ACC112 (cell line): Measurements from ENCODE around the gene LRP3.
"Not testable (repeated sequence)": the region's sequence is repeated elsewhere in the genome, so short reads cannot be mapped to it uniquely, and the experiment has no call there.

Source experiments
- H2AFZ ChIP-seq: fragments of 200-600 bp; sonication (generic); one replicate; pipeline ENCODE4 v1.6.0; 2017; ENCODE audit warnings: antibody characterized with exemption, low read length; ENCODE audit not compliant: unreplicated experiment
- H3K27ac ChIP-seq: fragments of 200-600 bp; sonication (generic); 2 replicates; pipeline ENCODE4 v1.5.1; 2014; ENCODE audit warnings: low read depth, mild to moderate bottlenecking, antibody characterized with exemption, low read length, moderate library complexity
- H3K27me3 ChIP-seq: fragments of 200-600 bp; sonication (generic); 2 replicates; pipeline ENCODE4 v1.6.1; 2014; ENCODE audit warnings: mild to moderate bottlenecking, antibody characterized with exemption, low read length, moderate library complexity, mixed read lengths; ENCODE audit not compliant: insufficient read depth
- H3K36me3 ChIP-seq: fragments of 200-600 bp; sonication (generic); 2 replicates; pipeline ENCODE4 v1.6.1; 2016; ENCODE audit warnings: mild to moderate bottlenecking, antibody characterized with exemption, low read length, moderate library complexity, mixed read lengths; ENCODE audit not compliant: insufficient read depth
- H3K4me1 ChIP-seq: fragments of 200-600 bp; sonication (generic); one replicate; pipeline ENCODE4 v1.6.1; 2016; ENCODE audit warnings: low read length, mixed read lengths; ENCODE audit not compliant: insufficient read depth, unreplicated experiment, control insufficient read depth
- H3K4me3 ChIP-seq: fragments of 200-600 bp; sonication (generic); 2 replicates; pipeline ENCODE4 v1.5.1; 2014; ENCODE audit warnings: mild to moderate bottlenecking, low read depth, low read length
- H3K79me2 ChIP-seq: fragments of 200-600 bp; sonication (generic); one replicate; pipeline ENCODE4 v1.6.0; 2016; ENCODE audit warnings: low read length; ENCODE audit not compliant: control insufficient read depth, unreplicated experiment, insufficient read depth

Gene LRP3

DNA sequence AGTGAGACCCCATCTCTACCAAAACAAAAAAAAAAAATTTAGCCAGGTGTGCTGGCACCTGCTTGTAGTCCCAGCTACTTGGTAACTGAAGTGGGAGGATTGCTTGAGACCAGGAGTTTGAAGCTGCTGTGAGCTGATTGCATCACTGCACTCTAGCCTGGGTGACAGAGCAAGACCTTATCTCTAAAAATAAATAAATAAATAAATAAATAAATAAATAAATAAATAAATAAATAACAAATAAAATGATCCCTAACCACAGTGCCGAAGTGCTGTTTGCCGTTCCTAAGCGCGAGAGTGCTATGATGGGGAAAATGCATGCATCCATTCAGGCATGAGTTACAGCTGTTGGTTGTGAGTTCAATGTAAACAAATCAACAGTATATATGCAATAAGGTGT, 35.0 kb upstream of the LRP3 start:
- H3K36me3 ChIP-seq, result no peaks in the 10 kb centered on the region
- no peaks in the 10 kb centered on the region for H3K27me3 ChIP-seq
- H3K4me1 ChIP-seq, result no peaks in the 10 kb centered on the region
- H2AFZ ChIP-seq, result no peak overlapping the region
- H3K79me2 ChIP-seq, result no peaks in the 10 kb centered on the region
- H3K4me3 ChIP-seq, result no peak overlapping the region
- no peak overlapping the region for H3K27ac ChIP-seq

DNA sequence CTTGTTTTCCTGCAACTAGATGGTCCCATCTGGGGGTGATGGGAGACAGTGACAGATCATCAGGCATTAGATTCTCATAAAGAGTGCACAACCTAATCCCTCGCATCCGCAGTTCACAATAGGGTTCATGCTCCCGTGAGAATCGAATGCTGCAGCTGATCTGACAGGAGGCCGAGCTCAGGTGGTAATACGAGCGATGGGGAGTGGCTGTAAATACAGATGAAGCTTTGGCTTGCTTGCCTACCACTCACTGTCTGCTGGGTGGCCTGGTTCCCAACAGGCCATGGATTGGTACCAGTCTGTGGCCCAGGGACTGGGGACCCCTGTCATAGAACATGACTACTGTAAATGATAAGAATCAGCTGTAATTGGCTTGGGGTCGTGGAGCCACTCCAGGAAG, 34.2 kb upstream of the LRP3 start:
- Histone ChIP-seq H3K4me1 (no peaks in the 10 kb centered on the region), H3K36me3 (no peaks in the 10 kb centered on the region), H2AFZ (no peak overlapping the region), H3K27ac (no peak overlapping the region), H3K79me2 (no peaks in the 10 kb centered on the region), H3K4me3 (no peak overlapping the region), H3K27me3 (no peaks in the 10 kb centered on the region)

DNA sequence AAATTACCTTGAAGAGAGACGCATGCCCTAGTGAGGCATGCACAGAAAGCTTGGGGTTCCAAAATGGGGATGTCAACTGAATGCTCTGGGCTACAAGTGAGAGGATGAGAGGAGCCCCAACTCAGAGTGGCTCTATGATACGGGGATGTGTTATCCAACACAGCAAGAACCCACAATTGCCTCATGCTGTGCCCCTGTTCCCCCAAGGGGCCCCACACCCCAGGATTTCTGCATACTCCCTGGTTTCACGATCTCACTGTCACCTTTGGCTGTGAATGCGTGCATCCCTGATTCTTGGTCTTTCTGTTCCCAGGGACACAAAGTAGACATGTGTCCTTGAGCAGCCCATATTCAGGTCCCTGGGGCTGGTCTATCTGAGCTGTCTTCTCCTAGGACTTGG, 32.9 kb upstream of the LRP3 start:
- no peak overlapping the region for H3K4me3 ChIP-seq
- H3K4me1 ChIP-seq, result no peaks in the 10 kb centered on the region
- no peak overlapping the region for H3K27ac ChIP-seq
- no peak overlapping the region for H2AFZ ChIP-seq
- H3K36me3 ChIP-seq, result no peaks in the 10 kb centered on the region
- H3K27me3 ChIP-seq, result no peaks in the 10 kb centered on the region
- H3K79me2 ChIP-seq, result no peaks in the 10 kb centered on the region

DNA sequence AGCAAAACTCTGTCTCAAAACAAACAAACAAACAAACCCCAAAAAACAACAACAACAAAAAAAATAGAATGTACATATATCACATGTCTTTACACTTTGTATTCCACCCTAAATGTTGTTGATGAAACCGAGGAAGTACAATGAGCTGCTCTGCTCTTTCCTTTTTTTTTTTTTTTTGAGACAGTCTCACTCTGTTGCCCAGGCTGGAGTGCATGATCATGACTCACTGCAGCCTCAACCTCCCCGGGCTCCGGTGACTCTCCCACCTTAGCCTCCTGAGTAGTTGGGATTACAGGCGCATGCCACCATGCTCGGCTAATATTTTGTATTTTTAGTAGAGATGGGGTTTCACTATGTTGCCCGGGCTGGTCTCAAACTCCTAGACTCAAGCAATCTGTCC, 30.6 kb upstream of the LRP3 start:
- H3K4me1 ChIP-seq, result no peaks in the 10 kb centered on the region

DNA sequence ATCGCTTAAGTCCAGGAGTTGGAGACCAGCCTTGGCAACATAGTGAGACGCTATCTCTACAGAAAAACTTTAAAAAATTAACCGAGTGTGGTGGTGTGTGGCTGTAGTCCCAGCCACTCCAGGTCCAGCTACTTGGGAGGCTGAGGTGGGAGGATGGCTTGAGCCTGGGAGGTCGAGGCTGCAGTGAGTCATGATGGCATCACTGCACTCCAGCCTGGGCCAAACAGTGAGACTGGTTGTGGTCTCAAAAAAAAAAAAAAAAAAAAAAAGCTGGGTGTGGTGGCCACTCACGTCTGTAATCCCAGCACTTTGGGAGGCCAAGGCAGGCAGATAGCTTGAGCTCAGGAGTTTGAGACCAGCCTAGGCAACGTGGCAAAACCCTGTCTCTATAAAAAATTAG, 28.1 kb upstream of the LRP3 start:
- not testable (repeated sequence) for H2AFZ ChIP-seq, H3K27me3 ChIP-seq, H3K27ac ChIP-seq, H3K4me3 ChIP-seq, H3K36me3 ChIP-seq, H3K4me1 ChIP-seq, H3K79me2 ChIP-seq

More for the DNA sequence above, 30.6 kb upstream of the LRP3 start:
- Histone ChIP-seq H3K36me3 (no peaks in the 10 kb centered on the region), H3K4me3 (no peak overlapping the region), H3K79me2 (no peaks in the 10 kb centered on the region), H3K27me3 (no peaks in the 10 kb centered on the region), H2AFZ (no peak overlapping the region), H3K27ac (no peak overlapping the region)

DNA sequence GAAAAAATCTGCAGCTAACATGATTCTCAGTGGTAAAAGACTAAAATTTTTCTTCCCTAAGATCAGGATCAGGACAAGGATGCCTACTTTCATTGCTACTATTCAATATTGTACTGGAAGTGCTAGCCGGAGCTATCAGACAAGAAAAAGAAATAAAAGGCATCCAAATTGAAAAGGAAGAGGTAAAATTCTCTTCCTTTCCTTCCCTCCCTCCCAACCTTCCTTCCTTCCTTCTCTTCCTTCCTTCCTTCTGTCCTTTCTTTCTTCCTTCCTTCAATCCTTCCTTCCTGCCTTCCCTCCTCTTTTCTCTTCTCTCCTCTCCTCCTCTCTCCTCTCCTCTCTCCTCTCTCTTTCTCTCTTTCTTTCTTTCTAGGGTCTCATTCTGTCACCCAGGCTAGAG, 26.7 kb upstream of the LRP3 start:
- Histone ChIP-seq H3K79me2 (no peaks in the 10 kb centered on the region), H3K4me1 (peaks cover 7% of the 10 kb centered on the region), H2AFZ (no peak overlapping the region), H3K27ac (no peak overlapping the region), H3K4me3 (no peak overlapping the region), H3K36me3 (no peaks in the 10 kb centered on the region), H3K27me3 (no peaks in the 10 kb centered on the region)

DNA sequence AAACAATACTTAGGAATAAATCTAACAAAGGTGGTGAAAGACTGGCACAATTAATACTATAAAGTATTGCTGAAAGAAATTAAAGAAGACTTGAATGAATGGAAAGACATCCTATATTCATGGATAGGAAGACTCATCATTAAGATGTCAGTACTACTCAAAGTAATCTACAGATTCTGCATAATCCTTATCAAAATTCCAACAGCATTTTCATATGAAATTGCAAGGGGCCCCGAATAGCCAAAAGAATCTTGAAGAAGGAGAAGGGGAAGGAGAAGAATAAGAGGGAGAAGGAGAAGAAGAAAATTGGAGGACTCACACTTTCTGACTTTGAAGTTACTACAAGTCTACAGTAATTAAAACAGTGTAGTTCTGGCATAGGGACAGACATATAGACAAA, 25.6 kb upstream of the LRP3 start:
- H3K4me1 ChIP-seq, result peaks cover 7% of the 10 kb centered on the region
- H2AFZ ChIP-seq, result no peak overlapping the region
- no peak overlapping the region for H3K4me3 ChIP-seq
- no peaks in the 10 kb centered on the region for H3K27me3 ChIP-seq
- no peak overlapping the region for H3K27ac ChIP-seq
- H3K36me3 ChIP-seq, result no peaks in the 10 kb centered on the region
- no peaks in the 10 kb centered on the region for H3K79me2 ChIP-seq

DNA sequence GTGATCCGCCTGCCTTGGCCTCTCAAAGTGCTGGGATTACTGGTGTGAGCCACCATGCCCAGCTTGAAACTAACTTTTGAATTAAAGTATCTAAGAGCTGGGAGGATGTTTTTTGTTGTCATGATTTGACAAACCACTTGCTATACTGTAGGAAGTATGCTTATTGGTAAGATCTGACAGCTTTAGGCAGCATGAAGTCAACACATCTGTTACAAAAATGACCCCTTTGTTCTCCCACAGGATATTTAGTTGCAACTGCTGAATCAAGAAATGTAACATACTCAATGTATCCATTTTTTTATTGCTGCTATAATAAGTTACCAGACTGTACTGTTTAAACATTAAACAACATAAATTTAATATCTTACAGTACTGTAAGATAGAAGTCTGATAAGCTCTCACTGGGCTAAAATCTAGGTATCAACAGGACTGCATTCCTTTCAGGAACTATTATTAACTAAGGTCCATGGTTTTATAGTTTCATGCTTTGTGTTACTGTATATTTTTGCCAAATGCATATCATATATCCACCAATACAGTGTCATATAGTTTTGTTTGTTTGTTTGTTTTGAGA, 22.8 kb upstream of the LRP3 start:
- H3K79me2 ChIP-seq, result no peaks in the 10 kb centered on the region
- no peak overlapping the region for H3K4me3 ChIP-seq
- H3K4me1 ChIP-seq, result peaks cover 13% of the 10 kb centered on the region
- H3K27ac ChIP-seq, result no peak overlapping the region
- H3K27me3 ChIP-seq, result no peaks in the 10 kb centered on the region
- H2AFZ ChIP-seq, result no peak overlapping the region
- no peaks in the 10 kb centered on the region for H3K36me3 ChIP-seq

DNA sequence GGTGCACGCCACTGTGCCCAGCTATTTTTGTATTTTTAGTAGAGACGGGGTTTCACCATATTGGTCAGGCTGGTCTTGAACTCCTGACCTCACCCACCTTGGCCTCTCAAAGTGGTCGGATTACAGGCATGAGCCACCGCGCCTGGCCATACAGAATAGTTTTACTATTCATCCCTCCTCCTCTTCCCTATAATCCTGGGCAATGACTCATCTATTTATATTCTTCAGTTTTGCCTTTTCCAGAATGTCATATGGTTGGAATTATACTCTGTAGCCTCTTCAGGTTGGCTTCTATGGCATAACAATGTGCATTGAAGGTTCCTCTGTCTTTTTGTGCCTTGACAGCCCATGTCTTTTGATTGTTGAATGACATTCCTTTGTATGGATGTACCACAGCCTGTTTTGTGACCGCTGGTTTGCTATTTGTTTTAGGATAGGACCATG, 22.2 kb upstream of the LRP3 start:
- no peaks in the 10 kb centered on the region for H3K79me2 ChIP-seq

DNA sequence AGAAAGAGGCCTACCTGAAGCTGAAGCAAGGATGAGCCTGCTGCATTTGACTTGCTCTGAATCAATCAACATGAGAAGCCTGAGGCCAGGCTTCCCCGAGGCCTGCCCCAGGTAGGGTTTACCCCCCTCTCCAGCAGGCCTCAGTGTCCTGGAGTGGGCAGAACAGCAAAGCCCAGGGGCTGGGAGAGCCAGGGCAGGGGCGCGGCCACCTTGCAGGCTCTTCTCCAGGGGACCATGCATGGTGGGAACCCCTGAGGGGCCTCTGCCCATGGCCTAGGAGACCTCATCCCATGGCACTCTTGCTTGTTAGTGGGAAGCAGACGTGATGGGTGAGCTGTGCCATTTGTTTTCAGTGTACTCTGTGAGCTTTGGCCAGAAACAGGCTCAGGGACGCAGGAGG, 19.9 kb upstream of the LRP3 start:
- Histone ChIP-seq H3K4me1 (peaks cover 17% of the 10 kb centered on the region), H3K4me3 (no peak overlapping the region), H2AFZ (no peak overlapping the region)

More for the DNA sequence above, 22.2 kb upstream of the LRP3 start:
- H2AFZ ChIP-seq, result no peak overlapping the region
- no peak overlapping the region; the same call in 1 of the 2 replicates for H3K27ac ChIP-seq
- H3K27me3 ChIP-seq, result no peaks in the 10 kb centered on the region
- H3K4me3 ChIP-seq, result no peak overlapping the region
- no peaks in the 10 kb centered on the region for H3K36me3 ChIP-seq
- H3K4me1 ChIP-seq, result peaks cover 13% of the 10 kb centered on the region

DNA sequence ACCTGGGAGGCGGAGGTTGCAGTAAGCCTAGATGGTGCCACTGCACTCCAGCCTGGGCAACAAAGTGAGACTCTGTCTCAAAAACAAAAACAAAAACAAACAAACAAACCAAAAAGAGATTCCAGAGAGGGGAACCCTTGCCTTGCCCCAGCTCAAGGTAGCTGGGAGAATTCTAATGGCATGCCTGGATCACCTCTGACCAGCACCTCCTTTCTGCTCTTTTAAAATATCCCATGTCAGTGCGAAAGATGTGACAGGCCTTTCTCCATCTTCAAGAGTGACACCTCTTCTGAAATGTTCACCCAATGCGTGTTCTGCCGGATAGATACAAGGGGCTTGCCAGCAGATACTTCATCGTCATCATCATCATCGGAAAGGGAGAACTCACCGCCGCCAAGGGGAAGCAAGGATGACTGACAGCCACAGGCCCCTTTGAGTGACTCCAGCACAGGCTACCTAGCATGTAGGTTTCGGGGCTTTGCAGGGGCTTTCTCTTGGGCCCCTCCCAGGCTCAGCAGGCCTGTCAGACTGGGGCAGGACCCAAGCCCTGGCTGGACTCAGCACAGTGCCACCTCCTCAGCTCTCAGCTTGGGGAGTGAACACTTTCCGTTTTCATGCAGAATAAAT, 18.9 kb upstream of the LRP3 start:
- Histone ChIP-seq H3K27me3 (no peaks in the 10 kb centered on the region), H3K4me3 (peak overlapping the region; percentile 85), H3K79me2 (no peaks in the 10 kb centered on the region), H3K27ac (no peak overlapping the region), H3K36me3 (no peaks in the 10 kb centered on the region), H2AFZ (no peak overlapping the region), H3K4me1 (peaks cover 17% of the 10 kb centered on the region)

More for the DNA sequence above, 19.9 kb upstream of the LRP3 start:
- Histone ChIP-seq H3K36me3 (no peaks in the 10 kb centered on the region), H3K79me2 (no peaks in the 10 kb centered on the region), H3K27me3 (no peaks in the 10 kb centered on the region), H3K27ac (no peak overlapping the region)
